GM12878 (cell line): ENCODE results near the gene PKHD1. TPM values are rescaled to one million over a fixed set of nuclear protein-coding genes. Genes with fewer than 3 reads are reported as not detected.

Experiments used
- ATAC-seq: fragments of 200-7000 bp; cut with Tn5 transposase; 3 replicates; pipeline ENCODE4 v1.9.1; 2020; ENCODE audit warnings: mild to moderate bottlenecking, moderate library complexity
- BruUV-seq: library from RNA; stranded (reverse); fragments of 400-500 nt; replicated peaks from 2 replicates; lab custom pipeline; 2021; lab: Mats Ljungman, UMichigan
- CTCF ChIA-PET: fragments of 300-600 bp; sonication (Branson Sonifier 250); formaldehyde crosslinking; extraction: SDS; loops from one replicate; lab custom pipeline; 2021; ENCODE audit warnings: inconsistent platforms; lab: Yijun Ruan, JAX
- POLR2A ChIA-PET: fragments of 350-600 bp; formaldehyde crosslinking; extraction: SDS; loops from one replicate; lab custom pipeline; 2021; ENCODE audit warnings: inconsistent platforms; lab: Charles Lee
- RAD21 ChIA-PET: fragments of 300-600 bp; sonication (Branson Sonifier 250); formaldehyde crosslinking; loops from one replicate; lab custom pipeline; 2023; ENCODE audit warnings: antibody characterized with exemption; ENCODE audit not compliant: unreplicated experiment; lab: Charles Lee
- SMC1A ChIA-PET: fragments of 300-600 bp; sonication (Branson Sonifier 250); formaldehyde crosslinking; loops from one replicate; lab custom pipeline; 2023; ENCODE audit not compliant: unreplicated experiment, uncharacterized antibody; lab: Charles Lee
- DNase-seq: peaks from one replicate; pipeline ENCODE4 v3.0.0-alpha.2; 2011; ENCODE audit warnings: low read depth, low spot score
- FAIRE-seq: peaks from 3 replicates; lab custom pipeline; 2011; peaks lifted over from hg19 to GRCh38; lab: Jason Lieb, UNC
- H2AFZ ChIP-seq: 2 replicates; pipeline ENCODE4 v1.6.0; 2011; ENCODE audit warnings: low read depth, low read length, control low read depth; ENCODE audit not compliant: control insufficient read depth
- H3K27ac ChIP-seq: 2 replicates; pipeline ENCODE4 v1.5.1; 2011; ENCODE audit warnings: control low read depth; ENCODE audit not compliant: control insufficient read depth, insufficient read depth
- H3K27me3 ChIP-seq, 2 experiments: replicated peaks in 1 of 2; 2 replicates each; pipeline versions ENCODE4 v1.6.0 to v1.6.1; 2011; ENCODE audit warnings: low read length in 1 of 2; ENCODE audit not compliant: control insufficient read depth in 2 of 2, insufficient read depth in 2 of 2
- H3K36me3 ChIP-seq, 2 experiments: 2 replicates each; pipeline ENCODE4 v1.5.1; 2011; ENCODE audit warnings: low read length in 1 of 2; ENCODE audit not compliant: control insufficient read depth in 2 of 2, insufficient read depth in 2 of 2
- H3K4me1 ChIP-seq: 2 replicates; pipeline ENCODE4 v1.6.1; 2011; ENCODE audit warnings: mild to moderate bottlenecking, low read length, moderate library complexity, mixed read lengths; ENCODE audit not compliant: control insufficient read depth, insufficient read depth
- H3K4me2 ChIP-seq: 2 replicates; pipeline ENCODE4 v1.6.0; 2011; ENCODE audit warnings: control low read depth; ENCODE audit not compliant: control insufficient read depth, insufficient read depth
- H3K4me3 ChIP-seq: fragments of 200-600 bp; sonication (generic); 2 replicates; pipeline ENCODE4 v1.5.1; 2016
- H3K79me2 ChIP-seq: 2 replicates; pipeline ENCODE4 v1.6.0; 2011; ENCODE audit warnings: low read length; ENCODE audit not compliant: control insufficient read depth, insufficient read depth
- H3K9ac ChIP-seq: 2 replicates; pipeline ENCODE4 v1.8.0; 2011; ENCODE audit warnings: low read length, control low read depth, mixed read lengths; ENCODE audit not compliant: control insufficient read depth, insufficient read depth
- H3K9me3 ChIP-seq: replicated peaks from 3 replicates; pipeline ENCODE4 v1.5.1; 2011; ENCODE audit warnings: mild to moderate bottlenecking, low read length; ENCODE audit not compliant: control insufficient read depth, insufficient read depth
- H4K20me1 ChIP-seq: 2 replicates; pipeline ENCODE4 v1.6.0; 2011; ENCODE audit not compliant: control insufficient read depth, insufficient read depth
- CHD4 ChIP-seq: fragments of 200-600 bp; sonication (generic); IDR thresholded peaks from 2 replicates; pipeline ENCODE4 v1.6.1; 2016; ENCODE audit warnings: mild to moderate bottlenecking
- JUND ChIP-seq: IDR thresholded peaks from 2 replicates; pipeline ENCODE4 v1.6.1; 2012; ENCODE audit warnings: low read depth, mild to moderate bottlenecking, low read length, improper control_type of control experiment, moderate library complexity
- MEF2A ChIP-seq: IDR thresholded peaks from 2 replicates; pipeline ENCODE4 v1.6.1; 2011; ENCODE audit warnings: low read depth, mild to moderate bottlenecking, low read length, moderate library complexity; ENCODE audit not compliant: insufficient read depth
- SREBF2 ChIP-seq: IDR thresholded peaks from 2 replicates; pipeline ENCODE4 v1.6.1; 2012; ENCODE audit warnings: mild to moderate bottlenecking, low read length
- SUZ12 ChIP-seq: fragments of 200-600 bp; sonication (generic); IDR thresholded peaks from one replicate; pipeline ENCODE4 v1.6.1; 2018; ENCODE audit warnings: antibody characterized with exemption, mild to moderate bottlenecking; ENCODE audit not compliant: unreplicated experiment
- WGBS: methylation state at CpG from one replicate; pipeline ENCODE4 v1.1.6; 2016; ENCODE audit warnings: low lambda C conversion rate; ENCODE audit not compliant: insufficient replicate concordance, insufficient coverage; ENCODE audit errors: missing lambda C conversion rate; 5-methylcytosine and 5-hydroxymethylcytosine counted together
- in situ Hi-C: fragments of 300-500 bp; cut with MboI; formaldehyde crosslinking; loops from 9 replicates; pipeline ENCODE4 v1.14.3; 2018; ENCODE audit warnings: mixed read lengths
- intact Hi-C: fragments of 100-400 bp; cut with micrococcal nuclease; formaldehyde crosslinking; loops from one replicate; pipeline ENCODE4 v1.14.2; 2022; ENCODE audit not compliant: unreplicated experiment
- polyA plus RNA-seq, 11 experiments: library from polyadenylated mRNA; depleted of rRNA in 4 of 11; unstranded in 6 of 11; stranded (reverse) in 5 of 11; fragments of >200 nt; fragmentation: Nextera tagmentation in 4 of 11; fragmentation: Illumina TruSeq in 1 of 11; extraction: Ambion mirVana in 4 of 11; extraction: Trizol in 1 of 11; gene quantifications; 1 replicate in 1 of 11; 2 replicates in 10 of 11; pipeline versions ENCODE4 v1.2.1 to v1.2.3, GENCODE V29; 2011 to 2016; ENCODE audit warnings: inconsistent platforms in 2 of 11, missing spikeins in 2 of 11, low read depth in 1 of 11
- total RNA-seq, 4 experiments: library from RNA; depleted of rRNA in 3 of 4; stranded (reverse); fragments of >200 nt in 3 of 4; fragmentation: Illumina TruSeq in 1 of 4; extraction: Trizol in 1 of 4; gene quantifications; 2 replicates each; pipeline versions ENCODE4 v1.2.1 to v1.2.3, GENCODE V29; 2013 to 2021
- TF ChIP-seq, protein P1 (sequence below): fragments of 450-650 bp; IDR thresholded peaks from 2 replicates; pipeline ENCODE4 v1.6.1; 2018; ENCODE audit warnings: borderline replicate concordance, mild to moderate bottlenecking; ENCODE audit not compliant: partially characterized antibody
- TF ChIP-seq, protein P2 (sequence below): fragments of 450-650 bp; formaldehyde crosslinking; IDR thresholded peaks from 2 replicates; pipeline ENCODE4 v1.4.0; 2022; ENCODE audit warnings: mild to moderate bottlenecking, moderate library complexity
- TF ChIP-seq, protein P3 (sequence below): fragments of 450-650 bp; formaldehyde crosslinking; IDR thresholded peaks from 2 replicates; pipeline ENCODE4 v1.5.0; 2022; ENCODE audit warnings: mild to moderate bottlenecking, missing genetic modification characterization

Gene PKHD1
- total and polyA plus RNA-seq, 10 of the 15 experiments (the other 5 are each of a cell fraction or from before 2014, with no cell fraction given), result under 0.01 to 0.90 (median 0.02) TPM; not detected in 1

DNA sequence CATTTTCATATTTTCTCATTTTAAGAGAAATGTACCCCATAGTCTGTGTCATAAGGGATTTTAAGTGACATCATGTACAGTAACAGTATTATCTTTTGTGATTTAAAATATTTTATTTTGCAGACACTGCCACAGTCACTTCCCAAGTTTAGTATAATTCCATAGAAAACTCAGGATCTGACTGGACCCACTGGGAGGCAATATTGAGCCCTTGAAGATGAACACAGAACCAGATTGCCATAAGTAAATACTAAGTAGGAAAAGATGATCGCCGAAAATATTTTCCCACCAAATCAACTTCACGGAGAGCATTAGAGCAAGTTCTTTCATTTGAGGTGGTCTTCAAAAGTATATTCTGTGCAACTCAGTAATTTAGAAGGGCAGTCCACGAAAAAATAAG is 17.6 kb upstream of the PKHD1 start:
- SMC1A ChIA-PET, result no interaction called here
- Histone ChIP-seq H2AFZ (no peak overlapping the region), H3K27ac (no peak overlapping the region), H3K4me1 (no peaks in the 10 kb centered on the region), H3K9me3 (no peaks in the 10 kb centered on the region), H3K36me3 (no peaks in the 10 kb centered on the region), H4K20me1 (no peaks in the 10 kb centered on the region), H3K79me2 (no peaks in the 10 kb centered on the region), H3K4me3 (no peak overlapping the region), H3K4me2 (no peak overlapping the region)
- no TSS peak for BruUV-seq
- no peak for DNase-seq
- CTCF ChIA-PET, result no interaction called here
- intact Hi-C loops, result no loop called here
- in situ Hi-C loops, result no loop called here
- no peak for ATAC-seq
- POLR2A ChIA-PET, result no interaction called here
- RAD21 ChIA-PET, result no interaction called here
- no peak for FAIRE-seq
- TF ChIP-seq JUND, result no peak
- no peak for TF ChIP-seq SUZ12
- TF ChIP-seq, protein P1, sequence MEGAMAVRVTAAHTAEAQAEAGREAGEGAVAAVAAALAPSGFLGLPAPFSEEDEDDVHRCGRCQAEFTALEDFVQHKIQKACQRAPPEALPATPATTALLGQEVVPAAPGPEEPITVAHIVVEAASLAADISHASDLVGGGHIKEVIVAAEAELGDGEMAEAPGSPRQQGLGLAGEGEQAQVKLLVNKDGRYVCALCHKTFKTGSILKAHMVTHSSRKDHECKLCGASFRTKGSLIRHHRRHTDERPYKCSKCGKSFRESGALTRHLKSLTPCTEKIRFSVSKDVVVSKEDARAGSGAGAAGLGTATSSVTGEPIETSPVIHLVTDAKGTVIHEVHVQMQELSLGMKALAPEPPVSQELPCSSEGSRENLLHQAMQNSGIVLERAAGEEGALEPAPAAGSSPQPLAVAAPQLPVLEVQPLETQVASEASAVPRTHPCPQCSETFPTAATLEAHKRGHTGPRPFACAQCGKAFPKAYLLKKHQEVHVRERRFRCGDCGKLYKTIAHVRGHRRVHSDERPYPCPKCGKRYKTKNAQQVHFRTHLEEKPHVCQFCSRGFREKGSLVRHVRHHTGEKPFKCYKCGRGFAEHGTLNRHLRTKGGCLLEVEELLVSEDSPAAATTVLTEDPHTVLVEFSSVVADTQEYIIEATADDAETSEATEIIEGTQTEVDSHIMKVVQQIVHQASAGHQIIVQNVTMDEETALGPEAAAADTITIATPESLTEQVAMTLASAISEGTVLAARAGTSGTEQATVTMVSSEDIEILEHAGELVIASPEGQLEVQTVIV, result no peak
- TF ChIP-seq, protein P2, sequence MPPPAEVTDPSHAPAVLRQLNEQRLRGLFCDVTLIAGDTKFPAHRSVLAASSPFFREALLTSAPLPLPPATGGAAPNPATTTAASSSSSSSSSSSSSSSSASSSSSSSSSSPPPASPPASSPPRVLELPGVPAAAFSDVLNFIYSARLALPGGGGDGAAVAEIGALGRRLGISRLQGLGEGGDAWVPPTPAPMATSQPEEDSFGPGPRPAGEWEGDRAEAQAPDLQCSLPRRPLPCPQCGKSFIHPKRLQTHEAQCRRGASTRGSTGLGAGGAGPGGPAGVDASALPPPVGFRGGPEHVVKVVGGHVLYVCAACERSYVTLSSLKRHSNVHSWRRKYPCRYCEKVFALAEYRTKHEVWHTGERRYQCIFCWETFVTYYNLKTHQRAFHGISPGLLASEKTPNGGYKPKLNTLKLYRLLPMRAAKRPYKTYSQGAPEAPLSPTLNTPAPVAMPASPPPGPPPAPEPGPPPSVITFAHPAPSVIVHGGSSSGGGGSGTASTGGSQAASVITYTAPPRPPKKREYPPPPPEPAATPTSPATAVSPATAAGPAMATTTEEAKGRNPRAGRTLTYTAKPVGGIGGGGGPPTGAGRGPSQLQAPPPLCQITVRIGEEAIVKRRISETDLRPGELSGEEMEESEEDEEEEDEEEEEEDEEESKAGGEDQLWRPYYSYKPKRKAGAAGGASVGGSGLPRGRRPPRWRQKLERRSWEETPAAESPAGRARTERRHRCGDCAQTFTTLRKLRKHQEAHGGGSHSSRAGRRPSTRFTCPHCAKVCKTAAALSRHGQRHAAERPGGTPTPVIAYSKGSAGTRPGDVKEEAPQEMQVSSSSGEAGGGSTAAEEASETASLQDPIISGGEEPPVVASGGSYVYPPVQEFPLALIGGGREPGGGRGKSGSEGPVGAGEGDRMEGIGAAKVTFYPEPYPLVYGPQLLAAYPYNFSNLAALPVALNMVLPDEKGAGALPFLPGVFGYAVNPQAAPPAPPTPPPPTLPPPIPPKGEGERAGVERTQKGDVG (CRISPR knock-in tag), result no peak
- TF ChIP-seq CHD4, result no peak
- TF ChIP-seq SREBF2, result no peak
- TF ChIP-seq, protein P3, sequence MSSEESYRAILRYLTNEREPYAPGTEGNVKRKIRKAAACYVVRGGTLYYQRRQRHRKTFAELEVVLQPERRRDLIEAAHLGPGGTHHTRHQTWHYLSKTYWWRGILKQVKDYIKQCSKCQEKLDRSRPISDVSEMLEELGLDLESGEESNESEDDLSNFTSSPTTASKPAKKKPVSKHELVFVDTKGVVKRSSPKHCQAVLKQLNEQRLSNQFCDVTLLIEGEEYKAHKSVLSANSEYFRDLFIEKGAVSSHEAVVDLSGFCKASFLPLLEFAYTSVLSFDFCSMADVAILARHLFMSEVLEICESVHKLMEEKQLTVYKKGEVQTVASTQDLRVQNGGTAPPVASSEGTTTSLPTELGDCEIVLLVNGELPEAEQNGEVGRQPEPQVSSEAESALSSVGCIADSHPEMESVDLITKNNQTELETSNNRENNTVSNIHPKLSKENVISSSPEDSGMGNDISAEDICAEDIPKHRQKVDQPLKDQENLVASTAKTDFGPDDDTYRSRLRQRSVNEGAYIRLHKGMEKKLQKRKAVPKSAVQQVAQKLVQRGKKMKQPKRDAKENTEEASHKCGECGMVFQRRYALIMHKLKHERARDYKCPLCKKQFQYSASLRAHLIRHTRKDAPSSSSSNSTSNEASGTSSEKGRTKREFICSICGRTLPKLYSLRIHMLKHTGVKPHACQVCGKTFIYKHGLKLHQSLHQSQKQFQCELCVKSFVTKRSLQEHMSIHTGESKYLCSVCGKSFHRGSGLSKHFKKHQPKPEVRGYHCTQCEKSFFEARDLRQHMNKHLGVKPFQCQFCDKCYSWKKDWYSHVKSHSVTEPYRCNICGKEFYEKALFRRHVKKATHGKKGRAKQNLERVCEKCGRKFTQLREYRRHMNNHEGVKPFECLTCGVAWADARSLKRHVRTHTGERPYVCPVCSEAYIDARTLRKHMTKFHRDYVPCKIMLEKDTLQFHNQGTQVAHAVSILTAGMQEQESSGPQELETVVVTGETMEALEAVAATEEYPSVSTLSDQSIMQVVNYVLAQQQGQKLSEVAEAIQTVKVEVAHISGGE, result no peak
- no peak for TF ChIP-seq MEF2A
- TF ChIP-seq, all 136 proteins: peak for 0
- WGBS, result 72% methylated on average over 4 of the region's 4 CpGs
- no peak overlapping the region for H3K9ac ChIP-seq
- peaks cover 0 to 3% of the 10 kb centered on the region in 2 experiments; a peak in 1 of 4 replicates for H3K27me3 ChIP-seq
